HG02610 (cell line): ENCODE results near the gene MAPK1.
"Not testable (repeated sequence)": the region's sequence is repeated elsewhere in the genome, so short reads cannot be mapped to it uniquely, and the experiment has no call there.

Source experiments
- ATAC-seq: cut with Tn5 transposase; IDR thresholded peaks from one replicate; pipeline ENCODE4 v1.9.1; 2021; ENCODE audit warnings: mild to moderate bottlenecking, moderate library complexity; ENCODE audit not compliant: unreplicated experiment

The MAPK1 gene

DNA sequence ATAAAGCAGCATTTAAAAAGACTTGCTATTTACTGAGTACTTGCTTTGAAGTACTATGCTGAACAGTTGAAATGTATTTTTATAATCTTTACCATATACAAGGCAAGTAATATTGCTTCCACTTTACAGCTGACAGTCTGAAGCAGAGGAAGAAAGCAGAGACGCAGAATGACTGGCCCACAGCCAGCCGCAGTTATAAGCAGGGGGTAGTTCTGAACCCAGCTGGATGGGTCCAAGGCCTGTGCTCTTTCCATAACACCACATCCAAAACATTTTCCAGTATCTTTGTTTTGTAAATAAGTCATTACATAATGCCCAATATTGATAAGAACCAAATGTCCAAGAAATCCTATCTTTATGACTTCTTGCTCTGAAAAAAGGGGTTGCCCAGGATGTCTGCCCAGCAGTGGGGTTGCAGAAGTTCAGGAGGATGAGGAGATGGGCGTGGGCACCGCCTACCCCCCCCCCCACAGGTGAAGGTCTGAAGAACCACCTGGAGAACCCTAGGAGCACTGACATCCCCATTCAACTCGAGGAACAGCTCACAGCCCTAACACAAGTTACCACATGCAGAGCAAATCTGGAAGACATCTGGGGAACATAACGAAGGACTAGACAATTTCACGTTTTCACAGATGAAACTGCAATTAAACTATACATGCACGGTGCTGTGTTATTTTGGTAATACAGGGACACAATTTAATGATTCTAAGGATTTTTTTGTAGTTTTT, 107.6 kb downstream of the MAPK1 start:
- ATAC-seq: no peak

DNA sequence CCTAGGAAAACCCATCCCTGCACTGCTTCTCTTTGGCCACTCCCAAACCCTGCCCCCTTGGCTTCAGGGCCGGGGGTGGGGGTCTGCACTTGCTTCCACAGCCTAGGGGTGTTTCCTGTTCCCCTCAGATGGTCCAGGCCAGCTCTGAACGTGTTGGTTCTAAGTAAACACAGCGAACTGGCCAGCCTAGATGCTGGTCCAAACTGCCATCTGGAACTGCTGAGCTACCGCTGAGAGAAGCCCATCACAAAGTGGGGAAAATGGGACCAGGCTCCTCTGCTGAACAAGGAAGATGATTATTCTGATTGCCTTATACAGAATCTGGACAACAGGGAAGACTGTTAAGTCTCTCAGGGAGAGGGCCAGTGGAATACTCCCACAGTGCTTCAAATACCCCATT, 108.4 kb downstream of the MAPK1 start:
- no peak for ATAC-seq

DNA sequence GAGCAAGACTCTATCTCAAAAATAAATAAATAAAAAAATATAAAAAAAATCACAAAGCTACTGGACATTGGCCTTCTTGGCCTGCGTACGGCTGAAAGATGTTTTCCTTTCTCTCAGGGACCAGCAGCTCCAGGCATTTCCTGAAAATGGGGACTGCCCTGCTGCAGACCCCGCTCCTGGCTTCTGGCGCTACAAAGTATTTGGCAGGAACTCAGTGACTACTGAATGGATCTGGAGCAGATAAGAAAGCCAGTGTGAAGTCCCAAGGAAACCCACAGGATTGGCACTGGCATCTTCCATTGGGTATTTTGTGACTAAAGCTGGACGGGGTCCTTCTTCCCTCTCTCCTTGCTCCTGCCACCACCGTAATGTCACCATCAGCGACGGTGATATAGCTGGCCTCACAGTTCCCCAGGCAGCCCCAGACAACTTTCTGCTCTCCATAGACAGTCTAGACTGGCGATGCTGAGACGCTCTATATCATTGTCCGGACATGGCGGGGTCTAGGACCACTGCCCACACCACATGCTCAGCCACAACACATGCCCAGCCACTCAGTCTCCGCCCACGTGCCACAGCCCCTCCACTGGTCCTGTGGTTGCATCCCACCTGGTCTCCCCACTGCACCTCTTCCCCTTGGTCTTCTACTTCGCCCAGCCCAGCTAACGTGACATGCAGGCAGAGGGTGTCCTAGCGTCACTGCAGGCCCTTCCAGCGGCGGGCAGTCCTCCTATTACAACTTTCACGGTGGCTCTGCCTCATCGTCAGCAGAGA, 109.2 kb downstream of the MAPK1 start:
- ATAC-seq: no peak

DNA sequence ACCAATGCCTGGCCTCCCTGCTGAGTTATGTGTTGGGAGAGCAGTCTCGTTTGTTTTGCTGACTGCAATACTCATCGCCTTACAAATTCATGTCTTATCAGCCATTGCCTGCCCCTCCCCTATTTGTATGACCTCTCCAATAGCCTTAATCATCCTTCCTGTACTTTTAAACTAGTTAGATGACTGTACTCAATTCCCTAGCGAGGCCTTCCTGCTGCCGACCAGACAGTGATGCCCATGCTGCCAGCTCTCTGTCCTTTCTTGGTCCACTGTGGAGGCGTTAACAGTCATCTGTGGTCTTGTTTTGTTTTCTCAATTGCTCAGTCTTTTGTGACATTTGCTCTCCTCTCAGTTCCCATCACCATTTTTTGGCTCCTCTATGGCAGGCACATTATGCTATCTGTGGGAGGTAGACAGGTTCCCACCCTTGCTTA, 111.6 kb downstream of the MAPK1 start:
- peak; percentile 55 for ATAC-seq

DNA sequence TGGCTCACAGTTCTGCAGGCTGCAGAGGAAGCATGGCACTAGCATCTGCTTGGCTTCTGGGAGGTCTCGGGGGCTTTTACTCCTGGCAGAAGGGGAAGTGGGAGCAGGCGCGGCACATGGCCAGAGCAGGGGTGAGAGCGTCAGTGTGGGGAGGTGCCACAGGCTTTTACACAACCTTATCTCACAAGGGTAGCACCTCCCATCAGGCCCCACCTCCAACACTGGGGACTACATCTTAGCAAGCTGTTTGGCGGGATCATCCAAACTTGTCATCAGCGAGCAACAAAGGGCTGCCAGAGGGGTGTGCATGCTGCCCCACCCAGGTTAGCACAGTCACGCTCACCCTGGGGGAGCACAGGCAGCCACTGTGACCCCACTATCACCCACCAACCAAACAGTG, 112.9 kb downstream of the MAPK1 start:
- no peak for ATAC-seq

DNA sequence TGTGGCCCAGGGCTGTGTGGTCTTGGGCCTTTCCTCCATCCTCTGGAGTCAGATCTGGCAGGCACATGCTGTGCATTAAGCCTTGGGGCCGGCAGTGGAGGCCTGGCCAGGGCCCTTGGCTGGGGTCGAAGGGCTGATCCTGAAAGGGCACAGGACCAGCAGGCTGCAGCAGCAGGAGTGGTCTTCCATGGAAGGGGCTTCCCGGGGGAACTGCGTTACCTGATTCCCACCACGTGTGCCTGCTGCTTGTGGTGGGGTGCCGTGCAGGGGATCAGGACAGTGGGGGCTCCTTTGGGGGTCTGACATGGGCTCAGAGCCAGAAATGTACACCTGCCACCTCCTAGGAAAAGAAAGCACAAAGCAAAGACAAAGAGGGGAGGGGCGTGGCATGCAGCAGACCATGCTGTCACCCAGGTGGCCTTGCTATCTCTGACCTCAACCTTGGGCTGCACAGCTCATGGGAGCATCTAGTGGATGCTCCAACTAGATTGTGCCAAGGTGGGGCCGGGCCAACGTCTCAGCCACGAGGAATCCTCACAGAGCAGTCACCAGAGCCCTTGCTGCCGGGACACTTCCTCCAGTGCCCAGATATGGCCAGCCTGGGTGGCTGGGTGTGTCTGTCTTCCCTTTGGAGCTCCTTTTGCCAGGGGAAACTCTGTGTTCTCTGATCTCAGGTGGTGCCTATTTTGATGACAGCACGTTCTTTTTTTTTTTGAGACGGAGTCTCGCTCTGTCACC, 113.9 kb downstream of the MAPK1 start:
- no peak for ATAC-seq

DNA sequence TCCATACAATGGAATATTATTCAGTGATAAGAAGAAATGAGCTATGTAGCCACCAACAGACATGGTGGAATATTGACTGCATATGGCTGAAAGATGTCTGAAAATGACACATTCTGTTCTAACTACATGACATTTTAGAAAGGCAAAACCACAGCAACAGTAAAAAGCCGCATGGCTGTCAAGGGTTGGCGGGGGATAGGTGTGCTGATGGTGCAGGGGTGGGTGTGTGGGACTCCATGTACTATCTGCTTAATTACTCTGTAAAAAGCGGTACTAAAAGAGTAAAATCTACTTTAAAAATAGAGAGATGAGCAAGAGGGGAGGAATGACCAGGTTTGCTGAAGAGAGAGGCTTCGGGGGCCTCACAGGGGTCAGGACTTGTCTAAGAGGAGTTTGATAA, 115.2 kb downstream of the MAPK1 start:
- ATAC-seq: no peak

DNA sequence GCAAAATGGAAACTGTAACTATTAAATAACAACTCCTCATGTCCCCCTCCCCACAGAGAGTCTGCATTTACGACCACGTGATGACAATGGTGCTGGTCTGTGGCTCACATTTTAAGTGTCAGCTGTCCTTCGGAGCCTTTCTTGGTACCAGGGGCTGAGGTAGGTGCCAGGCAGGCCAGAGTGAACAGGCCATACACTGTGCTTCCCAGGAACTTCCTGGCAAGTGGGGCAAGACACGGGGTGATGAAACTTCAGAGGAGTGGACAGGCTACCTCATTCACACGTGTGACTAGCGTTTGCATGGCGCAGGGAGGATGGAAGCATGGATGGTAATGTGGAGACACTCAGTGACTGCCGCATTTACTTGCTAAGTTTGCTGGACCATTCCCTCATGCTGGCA, 121.5 kb downstream of the MAPK1 start:
- no peak for ATAC-seq

DNA sequence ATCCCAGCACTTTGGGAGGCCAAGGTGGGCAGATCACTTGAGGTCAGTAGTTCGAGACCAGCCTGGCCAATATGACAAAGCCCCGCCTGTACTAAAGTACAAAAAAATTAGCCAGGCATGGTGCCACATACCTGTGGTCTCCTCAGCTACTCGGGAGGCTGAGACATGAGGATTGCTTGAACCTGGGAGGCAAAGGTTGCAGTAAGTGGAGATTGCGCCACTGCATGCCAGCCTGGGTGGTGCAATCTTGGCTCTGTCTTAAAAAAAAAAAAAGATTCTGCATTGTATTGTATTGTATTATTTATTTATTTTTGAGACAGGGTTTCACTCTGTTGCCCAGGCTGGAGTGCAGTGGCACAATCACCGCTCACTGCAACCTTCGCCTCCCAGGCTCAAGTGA, 122.5 kb downstream of the MAPK1 start:
- ATAC-seq: not testable (repeated sequence)

DNA sequence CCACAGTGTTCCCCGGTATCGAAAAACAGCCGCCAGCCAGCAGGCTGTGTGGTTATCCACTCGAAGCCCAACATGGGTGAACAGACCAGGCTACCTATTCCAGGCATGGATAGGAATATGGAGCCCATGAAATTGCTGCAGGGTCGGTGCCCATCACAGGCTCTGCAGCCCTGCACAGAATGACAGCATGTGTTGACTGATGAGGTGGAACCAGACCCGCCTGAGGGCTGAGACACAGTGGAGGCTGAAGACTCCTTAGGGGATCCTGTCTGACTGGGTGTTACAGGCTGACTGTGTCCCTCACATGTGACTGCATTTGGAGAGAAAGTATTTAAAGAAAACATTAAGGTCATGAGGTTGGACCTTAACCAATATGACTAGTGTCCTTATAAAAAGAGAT, 125.7 kb downstream of the MAPK1 start:
- no peak for ATAC-seq

DNA sequence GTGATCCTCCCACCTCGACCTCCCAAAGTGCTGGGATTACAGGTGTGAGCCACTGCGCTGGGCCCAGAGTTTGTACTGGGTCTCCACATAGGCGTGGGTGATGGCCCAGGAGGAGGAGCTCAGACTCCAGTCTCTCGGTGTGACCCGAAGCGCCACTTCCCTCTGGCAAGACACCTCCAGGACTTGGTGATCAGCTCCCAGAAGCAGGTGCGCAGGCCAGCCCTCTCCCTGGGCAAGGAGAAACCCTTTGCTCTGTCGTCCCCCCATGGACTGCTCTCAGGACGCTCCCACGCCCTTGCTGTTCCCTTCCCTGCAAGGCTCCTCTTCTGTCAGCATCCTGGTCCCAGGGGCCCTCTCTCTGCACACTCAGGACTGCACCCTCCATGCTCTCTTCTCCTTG, 126.4 kb downstream of the MAPK1 start:
- no peak for ATAC-seq

DNA sequence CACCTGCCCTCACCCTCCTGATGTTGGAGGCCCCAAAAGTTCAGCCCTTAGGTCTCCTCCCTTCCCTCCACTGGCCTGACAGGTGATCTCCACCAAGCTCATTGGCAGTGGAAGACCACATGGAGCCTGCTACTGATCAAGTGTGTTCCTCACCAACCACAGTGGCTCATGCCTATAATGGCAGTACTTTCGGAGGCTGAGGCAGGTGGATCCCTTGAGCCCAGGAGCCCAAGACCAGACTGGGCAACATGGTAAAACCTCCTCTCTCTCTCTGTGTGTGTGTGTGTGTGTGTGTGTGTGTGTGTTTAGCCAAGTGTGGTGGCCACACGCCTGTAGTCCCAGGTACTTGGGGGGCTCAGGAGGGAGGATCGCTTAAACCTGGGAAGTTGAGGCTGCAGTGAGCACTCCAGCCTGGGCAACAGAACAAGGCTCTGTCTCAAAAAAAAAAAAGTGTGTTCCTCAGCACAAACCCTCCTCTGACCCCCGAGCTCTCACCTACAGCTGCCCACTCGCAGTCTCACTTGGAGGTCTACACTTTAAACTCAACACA, 127.5 kb downstream of the MAPK1 start:
- ATAC-seq: no peak

DNA sequence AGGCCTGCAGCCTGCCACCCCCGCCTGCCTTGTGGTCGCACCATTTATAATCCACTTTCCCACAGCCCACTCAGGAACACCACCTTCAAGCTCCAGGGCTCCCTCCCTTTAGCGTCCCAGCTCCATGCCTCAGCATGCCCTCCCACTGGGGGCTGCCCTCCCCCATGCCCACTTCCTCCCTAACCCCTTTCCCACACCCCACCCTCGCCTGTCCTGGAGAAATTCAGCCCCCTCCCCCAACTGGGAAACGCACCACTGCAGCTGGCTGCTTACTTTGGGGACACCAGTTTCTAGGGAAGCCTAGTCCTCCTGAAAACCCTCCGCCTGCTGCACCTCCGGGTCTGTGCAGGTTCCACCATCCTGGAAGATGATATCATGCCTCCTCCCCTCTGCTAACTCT, 128.5 kb downstream of the MAPK1 start:
- no peak for ATAC-seq

DNA sequence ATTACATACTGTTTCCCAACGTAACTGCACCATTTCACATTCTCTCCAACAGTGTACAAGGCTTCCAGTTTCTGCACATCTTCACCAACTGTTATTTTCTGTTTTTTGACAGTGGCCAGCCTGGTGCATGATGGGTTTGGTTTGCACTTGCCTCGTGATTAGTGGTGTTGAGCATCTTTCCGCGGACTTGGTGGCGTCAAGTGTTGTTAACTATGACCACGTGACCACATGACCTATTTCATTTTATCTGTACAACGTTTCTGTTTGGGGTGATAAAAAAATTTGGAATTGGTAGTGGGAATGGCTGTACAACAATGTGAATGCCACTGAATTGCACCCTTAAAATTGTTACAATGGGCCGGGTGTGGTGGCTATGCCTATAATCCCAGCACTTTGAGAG, 129.4 kb downstream of the MAPK1 start:
- no peak for ATAC-seq

DNA sequence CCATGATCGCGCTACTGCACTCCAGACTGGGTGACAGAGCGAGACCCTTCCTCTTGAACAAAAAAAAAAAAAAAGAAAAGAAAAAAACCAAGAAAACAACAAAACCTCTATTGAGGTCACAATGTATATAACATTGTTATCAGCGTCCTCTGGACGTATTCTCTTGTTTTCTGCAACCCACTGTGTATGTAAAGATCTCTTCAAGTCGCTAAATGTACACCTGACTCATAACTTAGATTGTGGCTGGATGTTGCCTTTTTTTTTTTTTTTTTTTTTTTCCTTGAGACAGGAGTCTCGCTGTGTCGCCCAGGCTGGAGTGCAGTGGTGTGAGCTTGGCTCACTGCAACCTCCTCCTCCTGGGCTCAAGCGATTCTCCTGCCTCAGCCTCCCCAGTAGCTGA, 130.5 kb downstream of the MAPK1 start:
- ATAC-seq: no peak

DNA sequence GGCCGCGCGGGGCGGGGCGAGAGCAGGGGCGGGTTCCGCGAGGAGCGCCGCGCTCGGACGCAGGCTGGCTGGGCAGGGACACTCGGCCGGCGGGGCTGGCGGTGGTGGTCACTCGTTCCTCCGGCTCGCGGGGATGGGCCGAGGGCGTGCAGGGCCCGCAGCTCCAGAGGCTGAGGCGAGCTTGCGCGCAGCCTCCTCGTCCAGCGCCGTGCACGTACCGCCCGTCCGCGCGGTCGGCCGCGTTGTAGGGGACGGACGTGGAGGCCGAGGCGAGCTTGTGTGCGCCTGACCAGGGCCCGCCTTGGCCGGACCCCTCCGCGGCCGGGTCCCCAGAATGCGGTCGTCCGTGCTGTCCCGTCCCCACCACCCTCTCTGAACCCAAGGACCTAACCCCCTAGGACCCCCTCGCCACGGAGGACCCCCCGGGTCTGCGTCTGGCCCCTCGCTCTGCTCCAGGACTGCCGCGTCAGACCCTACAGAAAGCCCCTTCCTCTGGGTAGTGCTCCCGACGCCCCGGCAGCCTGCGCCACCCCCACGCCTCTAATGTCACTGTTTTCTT, 131.3 kb downstream of the MAPK1 start:
- no peak for ATAC-seq

DNA sequence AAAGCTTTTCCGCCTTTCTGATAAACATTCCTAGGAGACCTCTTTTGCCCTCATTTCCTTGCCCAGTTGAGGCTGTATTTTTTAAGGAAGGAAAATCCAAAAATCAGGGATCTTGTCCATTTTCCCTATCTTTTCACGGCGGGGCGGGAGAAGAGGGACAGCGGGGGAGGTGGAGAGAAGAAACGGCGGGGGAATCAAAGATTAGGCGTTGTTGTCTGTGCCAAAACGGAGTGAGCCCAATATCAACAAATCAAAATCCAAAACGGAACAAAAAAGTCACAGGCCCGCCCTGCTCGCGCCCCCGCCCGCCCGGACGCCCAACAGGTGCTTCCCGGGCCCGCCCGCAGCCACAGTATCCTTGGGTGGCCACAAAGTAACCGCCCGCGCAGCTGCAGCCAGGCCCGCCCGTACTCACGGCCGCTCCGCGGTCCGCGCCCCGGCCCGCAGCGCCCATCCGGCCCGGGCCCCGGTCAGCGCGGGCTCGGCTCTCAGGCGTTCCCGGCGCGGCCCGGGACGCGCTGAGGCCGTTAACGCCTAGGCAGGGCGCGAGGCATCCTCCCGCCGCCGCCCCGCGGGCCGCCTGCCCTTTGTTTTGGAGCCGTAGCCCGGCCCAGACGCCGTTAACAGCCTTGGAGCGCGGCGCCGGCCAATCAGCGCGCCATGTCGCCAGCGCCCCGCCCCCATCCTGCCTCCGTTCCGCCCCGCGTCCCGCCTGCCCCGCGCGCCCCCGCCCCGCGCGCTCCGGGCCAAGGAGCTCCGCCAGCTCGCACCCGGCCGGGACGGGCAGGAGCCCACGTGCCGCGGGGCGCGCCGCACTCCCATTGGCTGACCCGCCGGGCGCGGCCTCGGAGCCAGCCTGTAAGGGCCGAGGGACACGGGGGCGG, 132.0 kb downstream of the MAPK1 start, which contains the start of gene YPEL1:
YPEL1 (minus strand) TSS at position 595 of the 884 bp plus-strand sequence. CDS start 25,050 bp downstream, outside the sequence.
- peak; percentile 87 for ATAC-seq

DNA sequence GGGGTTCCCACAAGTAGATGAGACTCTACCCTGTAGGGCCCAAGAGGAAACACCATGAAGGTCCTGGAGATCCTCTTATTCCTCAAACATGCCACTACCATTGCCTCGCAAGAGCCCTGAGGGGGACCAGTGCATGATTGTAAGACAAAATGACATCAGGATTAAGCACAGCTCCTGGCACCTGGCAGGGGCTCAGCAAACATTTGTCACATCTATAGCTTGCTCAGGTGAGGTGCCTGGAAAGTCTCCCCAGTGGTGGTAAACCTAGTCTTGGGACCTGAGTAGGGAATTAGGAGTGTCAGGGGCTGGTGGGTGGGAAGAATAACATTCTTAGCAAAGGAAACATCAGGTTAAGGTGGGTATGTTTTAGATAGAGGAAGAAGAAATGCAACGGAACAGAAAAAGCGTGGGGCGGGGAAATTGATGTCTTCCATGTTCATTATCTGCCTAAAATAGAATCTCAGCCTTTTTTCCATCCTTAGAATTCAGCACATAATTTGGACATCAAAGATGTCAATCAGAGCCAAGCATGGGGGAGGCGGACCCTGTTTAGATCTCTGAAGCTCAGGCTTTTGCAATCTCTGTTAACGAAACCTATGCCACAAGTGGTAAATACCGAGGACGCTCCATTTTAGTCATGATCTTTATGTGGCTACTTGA, 132.8 kb downstream of the MAPK1 start:
- ATAC-seq: no peak

DNA sequence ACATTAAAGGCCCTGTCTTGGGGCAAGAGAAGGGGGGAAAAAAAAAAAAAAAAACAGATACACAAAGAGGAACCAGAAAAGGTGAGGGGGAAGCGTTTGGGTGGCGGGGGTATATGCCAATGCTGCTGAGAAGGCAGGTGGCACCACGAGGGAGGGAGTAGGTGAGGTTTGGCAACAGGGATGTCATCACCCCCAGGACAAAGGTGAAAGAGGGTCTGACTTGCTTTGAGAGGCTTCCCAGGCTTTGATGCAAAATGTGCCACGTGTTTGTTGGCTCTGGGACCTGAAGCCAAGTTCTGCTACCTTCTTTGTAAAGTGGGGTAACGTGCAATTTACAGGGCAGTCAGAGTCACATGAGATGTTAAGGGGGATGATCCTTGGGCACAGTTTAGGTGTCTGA, 135.9 kb downstream of the MAPK1 start:
- ATAC-seq: no peak
